ENCODE results near the gene MFGE8.
"Not testable (repeated sequence)": the region's sequence is repeated elsewhere in the genome, so short reads cannot be mapped to it uniquely, and the experiment has no call there.

DNA sequence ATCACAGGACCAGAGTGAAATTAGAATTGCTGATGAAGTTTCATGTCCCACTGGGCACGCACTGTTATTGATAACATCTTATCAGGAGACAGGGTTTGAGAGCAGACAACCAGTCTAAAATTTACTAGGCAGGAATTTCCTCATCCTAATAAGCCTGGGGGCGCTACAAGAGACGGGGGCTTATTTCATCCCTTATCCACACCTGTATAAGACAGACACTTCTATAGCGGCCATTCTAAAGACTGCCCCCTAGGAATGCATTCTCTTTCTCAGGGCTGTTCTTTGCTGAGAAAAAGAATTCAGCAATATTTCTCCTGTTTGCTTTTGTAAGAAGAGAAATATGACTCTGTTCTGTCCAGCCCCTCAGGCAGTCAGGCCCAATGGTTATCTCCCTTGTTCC is 21.3 kb upstream of the MFGE8 start:
- TF ChIP-seq, protein P1, sequence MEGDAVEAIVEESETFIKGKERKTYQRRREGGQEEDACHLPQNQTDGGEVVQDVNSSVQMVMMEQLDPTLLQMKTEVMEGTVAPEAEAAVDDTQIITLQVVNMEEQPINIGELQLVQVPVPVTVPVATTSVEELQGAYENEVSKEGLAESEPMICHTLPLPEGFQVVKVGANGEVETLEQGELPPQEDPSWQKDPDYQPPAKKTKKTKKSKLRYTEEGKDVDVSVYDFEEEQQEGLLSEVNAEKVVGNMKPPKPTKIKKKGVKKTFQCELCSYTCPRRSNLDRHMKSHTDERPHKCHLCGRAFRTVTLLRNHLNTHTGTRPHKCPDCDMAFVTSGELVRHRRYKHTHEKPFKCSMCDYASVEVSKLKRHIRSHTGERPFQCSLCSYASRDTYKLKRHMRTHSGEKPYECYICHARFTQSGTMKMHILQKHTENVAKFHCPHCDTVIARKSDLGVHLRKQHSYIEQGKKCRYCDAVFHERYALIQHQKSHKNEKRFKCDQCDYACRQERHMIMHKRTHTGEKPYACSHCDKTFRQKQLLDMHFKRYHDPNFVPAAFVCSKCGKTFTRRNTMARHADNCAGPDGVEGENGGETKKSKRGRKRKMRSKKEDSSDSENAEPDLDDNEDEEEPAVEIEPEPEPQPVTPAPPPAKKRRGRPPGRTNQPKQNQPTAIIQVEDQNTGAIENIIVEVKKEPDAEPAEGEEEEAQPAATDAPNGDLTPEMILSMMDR (IDR thresholded peaks at IDR 0.05; ENCODE audit: insufficient read depth, low read length, poor library complexity, severe bottlenecking): not testable (repeated sequence)
- not testable (repeated sequence) for TF ChIP-seq EZH2phosphoT487 (conservative IDR thresholded peaks at IDR 0.05; ENCODE audit: low read length)
